Choroid plexus epithelial cell (primary cell): Measurements from ENCODE around the gene ANXA2.

Experiments
- DNase-seq: peaks from one replicate; pipeline ENCODE4 v3.0.0-alpha.2; 2010; ENCODE audit warnings: low read depth
- H3K4me3 ChIP-seq: 2 replicates; pipeline ENCODE4 v1.5.1; 2011; ENCODE audit warnings: low read depth, mild to moderate bottlenecking, control low read depth, low read length, moderate library complexity
- CTCF ChIP-seq: conservative IDR thresholded peaks from 2 replicates; pipeline ENCODE4 v1.5.1; 2011; ENCODE audit warnings: low read depth, mild to moderate bottlenecking, control low read depth, inconsistent platforms, low read length, moderate library complexity

Gene ANXA2

GRCh38 chr15:60428935-60429334, 31.1 kb upstream of the ANXA2 start:
- DNase-seq = no peak
- H3K4me3 ChIP-seq = no peak overlapping the region
- TF ChIP-seq CTCF = no peak

GRCh38 chr15:60426870-60427508, 29.2 kb upstream of the ANXA2 start:
- DNase-seq = peak; percentile 71
- TF ChIP-seq CTCF = no peak
- H3K4me3 ChIP-seq = no peak overlapping the region

GRCh38 chr15:60425461-60425860, 27.7 kb upstream of the ANXA2 start:
- no peak overlapping the region for H3K4me3 ChIP-seq
- no peak for DNase-seq
- no peak for TF ChIP-seq CTCF

- DNase-seq = no peak
- no peak for TF ChIP-seq CTCF
Measured at GRCh38 chr15:60424006-60424405, 26.2 kb upstream of the ANXA2 start.

GRCh38 chr15:60423537-60423936, 25.8 kb upstream of the ANXA2 start:
- DNase-seq = peak; percentile 96

More at GRCh38 chr15:60424006-60424405, 26.2 kb upstream of the ANXA2 start:
- no peak overlapping the region for H3K4me3 ChIP-seq

GRCh38 chr15:60421544-60421943, 23.8 kb upstream of the ANXA2 start:
- DNase-seq = peak; percentile 86
- TF ChIP-seq CTCF = no peak
- H3K4me3 ChIP-seq = no peak overlapping the region

More at GRCh38 chr15:60423537-60423936, 25.8 kb upstream of the ANXA2 start:
- TF ChIP-seq CTCF = no peak
- no peak overlapping the region for H3K4me3 ChIP-seq

GRCh38 chr15:60420203-60420716, 22.5 kb upstream of the ANXA2 start:
- no peak overlapping the region for H3K4me3 ChIP-seq
- no peak for TF ChIP-seq CTCF
- no peak for DNase-seq
